Measurements from ENCODE around the gene FOXG1.

The FOXG1 gene

DNA sequence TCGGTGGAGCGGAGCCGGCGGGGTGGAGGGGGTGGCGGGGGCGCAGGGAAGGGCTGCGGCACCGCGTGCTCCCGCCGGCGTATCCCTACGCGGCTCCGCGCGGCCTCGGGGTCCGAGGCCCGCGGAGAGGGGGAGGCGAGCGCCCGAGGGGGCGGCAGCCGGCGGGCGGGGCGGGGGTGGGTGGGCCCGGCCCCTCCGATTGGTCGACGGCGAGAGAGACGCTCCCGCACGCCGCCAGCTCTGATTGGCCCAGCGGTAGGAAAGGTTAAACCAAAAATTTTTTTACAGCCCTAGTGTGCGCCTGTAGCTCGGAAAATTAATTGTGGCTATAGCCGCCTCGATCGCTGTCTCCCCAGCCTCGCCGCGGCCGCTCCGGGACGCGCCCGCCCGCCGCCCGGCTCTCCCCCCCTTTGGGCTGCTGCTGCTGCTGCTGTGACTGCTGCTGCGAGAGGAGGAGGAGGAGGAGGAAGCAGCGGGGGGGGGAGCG is at the start of gene FOXG1:
TSS of gene FOXG1 (plus strand) at position 319 of the 487 bp plus-strand sequence. CDS start 493 bp downstream, outside the sequence.
- FAIRE-seq: no peak

DNA sequence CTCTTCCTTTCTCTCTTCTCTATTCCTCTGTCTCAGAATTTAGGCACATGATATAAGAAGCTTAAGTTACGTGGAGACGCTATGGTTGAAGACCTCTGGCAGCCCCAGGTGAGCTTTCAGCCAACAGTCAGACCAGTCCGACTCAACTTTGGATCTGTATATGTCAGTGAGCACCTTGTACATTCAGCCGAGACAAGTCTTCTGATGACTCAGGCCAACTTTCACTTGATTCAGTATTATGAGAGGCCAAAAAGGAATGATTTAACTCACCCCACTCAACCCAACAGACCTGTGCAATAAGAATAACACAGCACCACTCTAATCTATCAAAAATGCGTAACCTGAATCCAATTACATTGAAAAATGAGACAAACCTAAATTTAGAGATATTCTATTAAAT is 47.5 kb upstream of the FOXG1 start:
- no peak for FAIRE-seq

DNA sequence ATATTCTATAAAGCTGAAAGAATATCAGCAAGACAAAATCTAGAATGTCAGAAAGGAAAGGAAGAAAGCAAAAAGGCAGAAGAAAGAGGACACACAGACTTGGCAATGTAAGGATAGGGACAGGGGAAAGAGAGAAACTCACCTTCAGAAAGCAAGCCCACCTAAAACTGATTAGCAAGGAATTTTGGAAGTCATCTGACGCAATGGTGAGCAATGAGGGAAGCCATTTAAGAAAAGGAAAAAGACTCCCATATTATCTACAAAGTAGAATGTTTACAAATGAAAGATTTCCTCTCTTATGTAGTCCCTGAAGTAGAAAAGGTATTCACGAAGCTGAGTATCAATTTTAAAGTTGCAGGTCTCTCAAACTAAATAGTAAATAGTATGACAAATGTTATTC is 35.2 kb upstream of the FOXG1 start:
- no peak for FAIRE-seq

DNA sequence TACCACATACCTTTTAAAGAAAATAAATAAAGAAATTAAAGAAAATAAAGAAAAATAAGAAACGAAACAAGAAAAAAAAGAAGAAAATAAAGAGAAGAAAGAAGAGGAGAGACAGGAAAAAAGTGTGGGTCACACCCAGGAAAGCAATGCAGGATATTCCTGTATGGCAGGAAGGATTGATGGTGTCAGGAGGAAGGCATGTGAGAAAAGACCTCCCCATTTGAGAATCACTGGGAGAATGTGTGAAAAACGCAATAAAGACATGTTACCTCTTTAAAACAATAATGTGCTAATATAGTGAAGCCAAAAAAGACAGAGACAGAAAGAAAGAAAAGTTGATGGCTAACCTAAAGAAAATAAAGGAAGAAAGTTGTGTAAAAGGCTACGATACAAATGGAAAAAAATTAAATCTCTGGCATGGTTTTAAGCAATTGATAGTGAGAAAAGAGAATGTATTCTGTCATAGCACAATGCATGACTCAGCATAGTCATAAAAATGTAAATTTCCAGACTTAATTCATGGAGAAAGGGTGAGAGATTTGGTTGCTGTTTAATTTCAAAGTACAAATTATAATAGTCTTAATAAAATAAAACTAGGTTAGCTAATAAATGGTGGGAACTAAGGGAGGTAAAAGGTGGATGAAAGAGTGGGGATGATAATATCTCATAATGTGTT is 24.3 kb upstream of the FOXG1 start:
- FAIRE-seq: no peak

DNA sequence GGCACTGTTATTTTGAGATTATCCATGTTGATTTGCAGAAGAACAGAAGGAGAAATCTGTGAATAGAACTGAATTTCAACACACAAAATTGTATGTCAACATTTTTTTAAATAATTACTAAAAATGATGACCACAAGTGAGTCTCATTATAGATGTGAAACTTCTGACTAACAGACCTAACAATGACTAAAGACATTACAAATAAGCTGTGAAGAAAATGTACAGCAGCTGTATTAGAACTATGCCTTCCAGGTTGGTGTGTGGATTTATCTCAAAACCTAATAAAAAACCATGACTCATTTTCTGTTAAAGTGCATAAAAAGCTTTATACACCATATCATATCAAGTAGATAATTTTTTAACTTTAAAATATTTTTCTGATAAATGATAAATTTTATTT is 22.5 kb upstream of the FOXG1 start:
- no peak for FAIRE-seq

DNA sequence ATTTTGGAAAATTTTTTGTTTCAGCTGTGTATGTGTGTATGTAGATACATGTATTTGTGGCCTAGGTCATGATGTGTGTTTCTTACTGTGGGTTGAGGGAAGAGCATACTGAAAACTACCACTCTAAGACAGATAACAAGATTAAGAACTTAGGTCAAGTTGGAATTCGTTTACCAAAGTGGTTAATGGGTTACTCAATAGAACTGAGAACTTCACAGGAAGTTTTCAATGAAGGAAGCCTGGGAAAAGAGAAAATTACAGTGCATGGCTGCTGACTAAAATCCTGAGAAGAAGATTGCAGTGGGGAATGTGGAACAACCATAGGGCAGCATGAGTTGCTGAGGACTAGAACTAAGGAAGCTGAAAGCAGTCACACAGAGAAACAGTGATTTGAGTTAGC is 21.4 kb upstream of the FOXG1 start:
- FAIRE-seq: no peak

DNA sequence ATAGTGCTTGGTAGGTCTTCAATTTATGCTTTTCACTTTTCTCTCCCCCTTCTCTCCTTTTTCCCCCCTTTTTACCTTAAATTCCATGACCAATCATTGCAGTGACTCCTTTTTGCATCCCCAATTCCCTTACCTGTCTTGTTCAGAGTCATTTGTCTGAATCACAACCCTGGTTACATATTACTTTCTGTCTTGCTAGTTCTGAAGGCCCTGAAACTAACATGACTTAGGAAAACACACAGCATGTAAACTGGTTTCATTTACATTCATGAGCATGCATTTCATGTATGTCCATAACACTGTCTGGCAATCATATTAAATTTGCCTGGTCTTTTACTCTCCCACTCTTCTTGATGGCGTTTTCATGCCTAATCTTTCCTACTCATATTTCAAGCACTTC is 20.3 kb upstream of the FOXG1 start:
- FAIRE-seq: no peak

DNA sequence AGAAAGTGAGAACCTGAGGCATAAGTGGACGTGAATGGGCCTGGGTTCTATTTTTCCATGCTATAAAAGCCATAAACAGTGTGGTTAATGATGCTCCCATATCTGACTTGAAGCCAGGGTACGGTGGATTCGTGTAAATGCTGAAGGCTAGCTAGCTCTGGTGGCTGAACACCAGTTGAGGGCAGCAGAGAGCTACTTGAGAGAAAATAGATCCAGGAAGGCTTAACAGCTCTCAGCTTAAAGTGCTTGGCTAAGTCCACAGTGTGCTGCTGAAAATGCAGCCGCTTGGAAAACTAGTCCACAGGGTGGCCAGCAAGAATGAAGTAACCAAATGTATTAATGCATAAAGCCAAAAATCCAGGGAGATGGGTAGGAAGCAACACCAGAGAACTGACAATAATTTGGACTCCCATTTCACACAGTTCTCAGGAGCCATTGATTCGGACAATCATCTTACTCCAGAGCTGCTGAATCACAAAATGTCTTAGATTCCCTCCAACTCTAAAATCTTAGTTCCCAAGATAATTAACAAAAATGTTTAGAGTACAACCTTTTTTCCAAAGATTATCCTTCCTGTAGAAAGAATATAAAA is 15.0 kb upstream of the FOXG1 start:
- FAIRE-seq: no peak

DNA sequence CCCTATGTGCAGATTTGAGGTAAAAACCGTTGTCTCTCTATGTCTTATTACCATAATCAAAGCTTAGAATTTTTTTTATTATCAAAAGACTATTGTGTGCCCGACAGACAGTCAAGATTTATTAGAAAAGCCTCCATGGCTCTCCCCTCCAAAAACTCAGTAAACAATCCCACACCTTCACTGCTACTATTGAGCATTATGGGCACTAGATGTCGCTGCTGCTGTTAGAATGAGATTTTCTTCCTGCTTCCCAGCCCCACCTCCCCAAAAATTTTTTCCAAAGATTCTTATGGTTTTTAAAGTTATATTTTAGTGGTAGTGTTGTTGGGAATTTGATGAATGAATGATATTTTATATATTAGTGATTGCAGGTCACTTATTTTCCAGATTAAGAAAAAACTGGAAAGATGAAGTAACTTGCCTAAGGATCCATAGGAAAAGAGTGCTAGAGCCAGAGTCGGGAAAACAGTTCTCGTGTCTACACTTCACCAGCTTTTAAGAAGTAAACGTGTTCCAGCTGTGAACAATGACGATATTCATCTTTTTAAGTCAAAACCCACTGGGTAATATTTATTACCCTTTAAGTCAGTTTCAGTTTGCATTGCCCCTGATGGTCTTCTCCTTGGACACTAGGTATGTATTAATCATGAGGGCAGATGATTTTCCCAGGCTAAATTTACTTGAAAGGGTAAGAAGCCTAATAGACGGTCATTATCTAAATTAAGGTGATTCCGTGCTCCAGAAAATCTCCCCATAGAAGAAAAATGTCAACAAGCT is 12.2 kb upstream of the FOXG1 start:
- peak; percentile 62 for FAIRE-seq

DNA sequence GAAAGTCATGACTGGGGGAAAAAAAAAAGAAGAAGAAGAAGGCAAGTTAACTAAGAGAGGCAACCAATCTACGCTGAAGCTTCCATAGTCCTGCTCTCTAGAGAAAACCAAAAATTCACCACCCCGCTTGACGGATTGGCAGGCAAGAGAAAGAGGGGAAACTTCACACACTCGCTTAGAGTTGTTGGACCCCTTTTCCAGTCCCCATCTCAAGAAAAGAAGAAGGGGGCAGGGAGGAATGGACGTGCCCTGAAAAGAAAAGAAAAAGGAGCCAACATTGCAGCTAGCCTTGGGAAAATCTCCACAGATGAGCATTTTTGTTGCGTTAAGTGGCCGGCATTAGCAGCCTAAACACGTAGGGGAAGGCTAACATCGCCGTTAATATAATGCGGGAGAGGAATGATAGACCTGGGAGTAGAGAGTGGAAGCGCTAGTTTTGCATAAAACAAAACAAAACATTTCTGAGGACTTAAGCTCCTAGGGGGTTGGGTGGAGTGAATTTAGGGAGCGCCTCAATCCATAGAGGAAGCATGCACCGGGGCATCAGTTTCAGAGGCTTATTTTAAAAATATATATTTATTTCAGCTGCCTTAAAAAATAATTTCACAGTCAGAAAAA is 11.3 kb upstream of the FOXG1 start:
- no peak for FAIRE-seq

DNA sequence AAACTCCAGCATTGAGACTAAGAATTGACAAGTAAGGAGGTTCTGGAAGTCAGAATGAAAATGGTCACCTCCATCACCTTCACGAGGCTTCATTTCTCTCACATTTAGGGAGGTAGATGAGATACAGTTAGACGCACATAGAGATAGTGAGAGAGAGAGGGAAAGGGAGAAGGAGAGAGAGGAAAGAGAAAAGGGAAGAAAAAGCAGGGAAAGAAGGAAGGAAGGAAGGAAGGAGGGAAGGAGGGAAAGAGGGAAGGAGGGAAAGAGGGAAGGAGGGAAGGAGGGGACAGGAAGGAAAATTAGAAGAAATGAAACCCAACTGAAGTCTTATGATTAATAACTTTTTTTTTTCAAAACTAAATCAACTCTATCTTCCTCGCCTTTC is 10.7 kb upstream of the FOXG1 start:
- no peak for FAIRE-seq

DNA sequence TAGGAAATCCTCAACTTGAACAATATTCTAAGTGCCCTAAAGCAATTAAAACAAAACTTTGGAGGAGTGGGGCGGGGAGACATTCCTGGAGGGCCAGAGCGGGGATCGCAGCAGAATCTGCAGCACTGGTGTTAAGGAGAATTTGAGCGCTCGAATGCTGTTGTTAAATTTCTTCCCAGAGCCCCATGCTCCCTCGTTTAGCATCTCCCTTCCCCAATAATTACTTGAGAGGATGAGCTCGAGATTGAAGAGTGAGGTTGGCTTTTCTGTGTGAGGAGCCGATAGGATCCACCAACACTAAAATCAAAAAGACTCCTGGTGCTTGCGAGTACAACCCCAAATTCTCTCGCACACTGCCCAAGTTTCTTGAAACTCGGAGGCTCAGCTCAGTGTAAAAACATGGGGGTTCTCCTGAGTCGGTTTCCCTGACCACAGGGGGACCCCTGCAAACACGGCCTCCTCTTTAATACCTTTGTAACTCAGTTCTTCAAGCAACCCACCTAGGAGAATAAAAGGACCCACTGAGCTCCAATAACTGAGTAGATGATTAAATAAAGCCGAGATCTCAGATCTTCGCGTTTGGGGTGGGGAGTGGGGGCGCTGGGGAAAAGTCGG is 10.2 kb upstream of the FOXG1 start:
- FAIRE-seq: no peak

DNA sequence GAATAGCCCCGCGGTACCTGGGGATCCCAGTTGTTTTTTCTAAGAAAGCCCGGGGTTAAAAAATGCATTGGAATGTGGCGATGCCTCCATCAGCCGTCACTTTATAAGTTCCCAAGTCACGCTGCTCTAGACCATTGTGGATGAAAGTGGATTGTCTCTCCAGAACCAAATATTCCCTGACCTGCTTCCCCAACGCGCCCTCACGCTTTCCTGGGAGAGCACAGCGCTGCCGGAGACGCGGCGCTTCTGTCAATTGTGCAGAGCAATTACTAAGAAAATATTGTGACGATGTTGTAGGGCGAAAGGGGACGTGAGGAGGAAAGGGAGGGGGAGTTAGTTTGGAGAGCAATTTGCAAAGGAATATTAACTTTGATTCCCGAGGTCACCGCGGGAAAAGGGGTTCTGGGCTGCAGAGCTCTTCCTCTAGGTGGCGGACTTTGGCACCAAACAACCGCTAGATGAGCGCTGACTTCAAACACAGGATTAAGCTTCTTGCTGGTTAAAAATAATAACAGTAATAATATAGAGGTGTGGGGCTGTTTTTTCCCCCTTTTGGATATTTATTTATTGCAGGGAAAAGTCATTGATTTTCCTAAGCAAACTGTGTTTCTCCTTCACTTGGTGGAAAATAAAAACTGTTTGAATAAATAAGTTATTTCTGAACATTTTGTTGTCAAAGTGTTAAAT is 9.6 kb upstream of the FOXG1 start:
- no peak for FAIRE-seq

DNA sequence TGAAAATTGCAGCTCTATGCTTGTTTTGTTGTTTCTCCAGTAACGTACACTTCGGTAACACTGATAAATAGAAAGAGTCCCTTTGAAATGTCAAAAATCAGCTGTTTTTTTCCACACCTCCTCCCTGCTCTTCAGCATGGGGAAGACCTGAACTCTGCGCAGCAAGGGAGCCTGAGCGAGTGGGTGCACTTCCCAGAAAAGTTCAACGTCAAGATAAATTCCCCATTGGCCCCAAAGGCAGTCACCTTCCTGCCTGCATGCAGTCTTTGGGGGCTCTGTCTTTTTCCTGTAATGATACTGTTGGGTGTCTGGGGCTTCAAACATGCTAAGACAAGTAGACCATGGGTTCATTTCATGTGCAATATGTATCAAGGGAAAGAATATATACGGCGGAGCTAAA is 8.8 kb upstream of the FOXG1 start:
- FAIRE-seq: no peak

DNA sequence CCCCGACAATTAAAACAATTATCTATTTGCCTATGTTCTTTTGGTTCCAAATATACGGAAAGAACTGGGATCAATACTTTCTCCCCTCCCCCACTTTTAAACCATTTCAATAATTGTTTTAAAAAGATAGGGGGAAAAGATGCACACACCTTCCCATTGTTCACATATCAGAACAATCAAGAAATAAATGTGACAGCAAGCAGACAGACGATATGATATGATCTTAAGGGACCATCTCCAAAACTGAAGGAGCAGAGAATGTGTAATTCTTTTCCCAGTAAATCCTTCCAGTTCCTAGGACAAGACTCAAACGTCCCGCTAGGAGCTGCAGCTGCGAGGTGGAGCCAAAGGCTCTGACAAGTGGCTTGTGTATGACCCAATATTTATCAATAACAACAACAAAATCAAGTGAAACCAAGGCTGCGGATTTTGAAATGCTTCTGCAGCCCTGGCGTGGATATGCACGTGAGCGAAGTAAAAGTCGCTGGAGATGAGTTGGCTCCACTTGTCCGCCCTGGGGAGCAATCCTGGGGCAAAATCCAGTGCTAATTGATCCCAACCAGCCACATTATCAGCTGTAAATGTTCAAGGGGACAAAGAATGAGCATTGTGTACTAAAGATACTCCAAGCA is 8.2 kb upstream of the FOXG1 start:
- FAIRE-seq: no peak

DNA sequence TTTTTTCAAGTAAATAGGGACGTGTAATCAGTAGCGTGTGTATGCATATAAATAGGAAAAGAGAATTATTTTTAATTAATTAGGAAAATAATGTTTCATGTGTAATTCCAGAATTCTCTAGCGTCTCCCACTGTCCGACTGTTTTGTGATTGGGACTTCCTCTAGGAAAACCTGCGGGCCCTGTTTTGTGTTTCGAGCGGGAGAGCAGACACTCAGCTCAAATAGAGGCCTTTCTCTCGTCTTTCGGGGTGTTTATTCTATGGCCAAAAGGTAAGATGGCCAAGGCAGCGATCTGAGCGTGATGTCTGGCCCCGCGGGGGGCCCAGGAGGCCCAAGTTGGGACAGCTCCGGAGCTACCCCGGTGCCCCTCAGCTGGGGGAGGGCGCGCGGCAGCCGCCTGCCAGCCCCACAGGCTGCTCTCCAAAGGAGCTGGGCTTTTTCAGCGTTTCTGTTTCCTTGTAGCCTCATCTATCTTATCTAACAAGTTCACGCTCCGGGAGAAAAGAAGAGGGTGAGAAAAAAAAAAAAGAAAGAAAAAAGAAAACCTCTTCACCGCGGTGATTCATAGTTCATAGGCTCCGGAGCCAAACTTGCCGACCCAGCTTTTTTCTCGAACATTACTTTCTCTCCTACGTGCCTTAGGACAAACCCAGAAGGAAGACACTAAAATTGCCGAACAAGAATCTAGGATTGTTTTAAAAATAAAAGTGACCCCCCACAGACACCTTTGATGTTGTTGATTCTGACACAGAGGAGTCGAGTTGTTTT is 7.5 kb upstream of the FOXG1 start:
- FAIRE-seq: no peak

DNA sequence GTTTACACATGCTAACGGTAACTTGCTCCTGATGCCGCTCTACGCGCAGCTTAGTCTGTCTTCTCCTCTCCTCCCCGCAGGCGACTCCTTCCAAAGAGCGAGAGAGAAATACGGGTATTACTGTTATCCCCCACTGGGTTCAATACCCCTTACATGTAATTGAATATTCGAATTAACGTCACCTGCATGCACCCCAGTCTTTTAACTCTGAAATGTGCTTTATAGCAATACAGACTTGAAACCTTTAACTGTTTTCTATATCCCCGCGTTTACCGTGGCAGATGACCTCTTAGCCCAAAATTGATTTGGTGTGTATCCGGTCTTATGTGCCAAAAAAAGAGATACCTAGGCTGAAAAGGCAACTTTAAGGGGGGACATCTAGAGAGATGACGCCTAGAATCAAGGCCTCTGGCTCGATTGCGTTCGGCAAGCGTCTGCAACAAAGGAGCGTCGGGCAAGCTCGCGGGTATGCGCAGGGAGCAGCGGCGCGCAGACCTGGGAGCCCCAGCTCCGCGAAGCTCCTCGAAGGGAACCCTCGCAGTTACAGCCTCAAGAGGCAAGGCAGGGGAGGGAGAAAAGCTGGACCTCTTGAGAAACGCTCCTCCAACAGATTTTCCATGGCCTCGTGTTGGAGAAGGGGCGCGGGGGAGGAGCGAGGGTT is 6.8 kb upstream of the FOXG1 start:
- no peak for FAIRE-seq

DNA sequence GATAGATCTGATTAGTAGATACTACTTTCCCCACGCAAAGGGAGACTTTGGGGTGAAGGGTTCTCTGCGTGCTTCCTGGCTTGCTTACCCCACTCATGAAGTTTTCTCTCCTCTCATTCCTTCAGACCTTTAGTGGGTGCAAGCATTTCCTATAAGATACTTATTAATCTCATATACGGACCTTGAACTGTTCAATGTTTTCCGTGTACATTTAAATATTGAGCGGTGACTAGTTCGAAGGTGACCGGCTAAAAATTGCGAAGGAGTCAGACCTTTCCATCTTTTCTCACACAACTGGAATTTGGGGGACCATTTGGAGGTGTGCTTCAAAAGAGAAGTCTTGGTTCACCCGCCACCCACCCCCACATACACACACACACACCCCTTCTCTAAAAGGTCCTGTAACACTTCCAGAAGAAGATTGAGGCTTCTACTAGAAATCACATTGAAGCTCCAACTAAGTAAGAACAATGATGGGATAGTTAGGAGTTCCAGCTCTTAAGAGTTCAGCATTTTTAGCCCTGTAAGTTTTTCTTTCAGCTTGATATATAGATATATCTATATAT is 6.1 kb upstream of the FOXG1 start:
- FAIRE-seq: no peak

DNA sequence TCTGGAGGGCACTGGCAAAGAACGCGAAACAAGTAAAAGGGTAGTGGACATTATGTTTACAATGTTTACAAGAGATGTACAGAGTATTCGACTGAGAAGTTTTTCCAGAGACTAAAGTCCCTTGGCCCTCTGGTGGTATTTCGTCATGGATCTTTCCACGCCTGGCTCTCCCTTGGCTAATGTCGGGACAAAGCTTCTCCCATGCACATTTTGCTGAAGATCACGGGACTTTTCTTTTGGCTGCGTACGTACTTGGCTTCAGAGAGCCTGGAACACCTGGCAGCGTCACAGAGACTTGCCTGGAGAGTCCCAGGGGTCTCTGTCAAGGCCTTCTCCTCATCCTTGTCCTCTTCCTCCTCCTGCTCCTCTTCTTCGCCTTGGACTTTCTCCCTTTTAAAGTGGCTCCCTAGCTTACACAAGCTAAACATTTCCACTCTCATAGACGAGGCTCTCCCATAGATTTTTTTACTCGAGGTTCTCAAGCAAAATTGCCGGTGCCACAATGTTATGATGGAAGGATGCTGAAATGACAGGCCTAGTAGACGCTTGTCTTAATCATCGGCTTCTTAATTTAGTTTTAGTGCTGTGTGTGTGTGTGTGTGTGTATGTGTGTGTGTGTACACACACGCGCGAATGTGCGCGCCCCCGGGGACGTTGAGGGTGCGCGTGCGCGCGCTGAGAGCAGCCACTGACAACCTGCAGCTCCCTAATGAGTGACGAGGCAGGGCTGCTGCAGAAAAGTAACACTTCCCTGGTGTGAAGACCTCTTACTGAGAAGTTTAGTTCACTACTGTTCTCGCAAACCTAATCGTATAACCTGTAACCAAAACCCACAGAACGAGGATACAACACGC is 4.9 kb upstream of the FOXG1 start:
- FAIRE-seq: no peak

Data from TTC549 (cell line).